Stimulated activated CD4-positive, alpha-beta T cell treated with anti-CD3 and anti-CD28 coated beads, Interleukin-4, amount 100 ng/mL, for 4 hours (primary cell): Measurements from ENCODE around the gene RADIL.

Source experiments
- DNase-seq, 2 experiments: peaks; one replicate each; pipeline ENCODE4 v3.0.0-alpha.2; 2020

The RADIL gene

GRCh38 chr7:4768597-4769569 is 114.6 kb downstream of the RADIL start:
- DNase-seq = no peak

GRCh38 chr7:4766666-4767519 is 116.6 kb downstream of the RADIL start:
- DNase-seq = no peak

GRCh38 chr7:4765776-4766490 is 117.6 kb downstream of the RADIL start:
- DNase-seq = no peak

- no peak for DNase-seq
Measured at GRCh38 chr7:4764402-4765007, 119.0 kb downstream of the RADIL start.

GRCh38 chr7:4763794-4764185 is 119.7 kb downstream of the RADIL start:
- no peak for DNase-seq

GRCh38 chr7:4763091-4763793 is 120.3 kb downstream of the RADIL start:
- no peak for DNase-seq

- no peak for DNase-seq
Measured at GRCh38 chr7:4762121-4763055, 121.1 kb downstream of the RADIL start.

GRCh38 chr7:4760952-4761351 is 122.6 kb downstream of the RADIL start:
- no peak for DNase-seq

GRCh38 chr7:4759211-4759610 is 124.3 kb downstream of the RADIL start:
- no peak for DNase-seq

GRCh38 chr7:4758791-4759190 is 124.7 kb downstream of the RADIL start:
- DNase-seq = no peak

GRCh38 chr7:4758111-4758510 is 125.4 kb downstream of the RADIL start:
- DNase-seq = no peak

- no peak for DNase-seq
Measured at GRCh38 chr7:4755045-4755444, 128.5 kb downstream of the RADIL start.

GRCh38 chr7:4754433-4755010 is 129.0 kb downstream of the RADIL start:
- no peak for DNase-seq

GRCh38 chr7:4753598-4754432 is 129.7 kb downstream of the RADIL start:
- peak; percentile 74 to 86 for DNase-seq

- no peak for DNase-seq
Measured at GRCh38 chr7:4751398-4751947, 132.0 kb downstream of the RADIL start.

- no peak for DNase-seq
Measured at GRCh38 chr7:4749798-4750197, 133.7 kb downstream of the RADIL start.

GRCh38 chr7:4749363-4749762 is 134.2 kb downstream of the RADIL start:
- DNase-seq = no peak
